SW480 (cell line): ENCODE data around the gene DUSP10.

Experiments
- DNase-seq: peaks from one replicate; pipeline ENCODE4 v3.0.0-alpha.2; 2016; ENCODE audit warnings: low spot score

DUSP10 gene

GRCh38 chr1:221732052-221732451 lies 9.8 kb downstream of the DUSP10 start:
- no peak for DNase-seq

GRCh38 chr1:221729771-221730330 lies 12.0 kb downstream of the DUSP10 start:
- DNase-seq = no peak

- DNase-seq = no peak
Measured at GRCh38 chr1:221728037-221728505, 13.8 kb downstream of the DUSP10 start.

GRCh38 chr1:221727146-221728036 lies 14.5 kb downstream of the DUSP10 start:
- DNase-seq = no peak

- DNase-seq = no peak
Measured at GRCh38 chr1:221725735-221726672, 15.9 kb downstream of the DUSP10 start.

- DNase-seq = no peak
Measured at GRCh38 chr1:221724931-221725605, 16.8 kb downstream of the DUSP10 start.

- no peak for DNase-seq
Measured at GRCh38 chr1:221723848-221724236, 18.0 kb downstream of the DUSP10 start.

GRCh38 chr1:221723018-221723847 lies 18.7 kb downstream of the DUSP10 start:
- no peak for DNase-seq

- no peak for DNase-seq
Measured at GRCh38 chr1:221722254-221723017, 19.5 kb downstream of the DUSP10 start.

- no peak for DNase-seq
Measured at GRCh38 chr1:221720545-221720944, 21.3 kb downstream of the DUSP10 start.

- no peak for DNase-seq
Measured at GRCh38 chr1:221719987-221720386, 21.9 kb downstream of the DUSP10 start.

GRCh38 chr1:221719278-221719597 lies 22.7 kb downstream of the DUSP10 start:
- DNase-seq = no peak

- no peak for DNase-seq
Measured at GRCh38 chr1:221718381-221719277, 23.3 kb downstream of the DUSP10 start.

- no peak for DNase-seq
Measured at GRCh38 chr1:221717485-221717853, 24.4 kb downstream of the DUSP10 start.

GRCh38 chr1:221716713-221717484 lies 25.0 kb downstream of the DUSP10 start:
- DNase-seq = no peak

- no peak for DNase-seq
Measured at GRCh38 chr1:221715321-221716169, 26.3 kb downstream of the DUSP10 start.
